HG03108 (cell line): Measurements from ENCODE around the gene ARSI.

ENCODE experiments used
- ATAC-seq: cut with Tn5 transposase; IDR thresholded peaks from one replicate; pipeline ENCODE4 v1.9.1; 2021; ENCODE audit warnings: moderate library complexity; ENCODE audit not compliant: unreplicated experiment

The ARSI gene

DNA sequence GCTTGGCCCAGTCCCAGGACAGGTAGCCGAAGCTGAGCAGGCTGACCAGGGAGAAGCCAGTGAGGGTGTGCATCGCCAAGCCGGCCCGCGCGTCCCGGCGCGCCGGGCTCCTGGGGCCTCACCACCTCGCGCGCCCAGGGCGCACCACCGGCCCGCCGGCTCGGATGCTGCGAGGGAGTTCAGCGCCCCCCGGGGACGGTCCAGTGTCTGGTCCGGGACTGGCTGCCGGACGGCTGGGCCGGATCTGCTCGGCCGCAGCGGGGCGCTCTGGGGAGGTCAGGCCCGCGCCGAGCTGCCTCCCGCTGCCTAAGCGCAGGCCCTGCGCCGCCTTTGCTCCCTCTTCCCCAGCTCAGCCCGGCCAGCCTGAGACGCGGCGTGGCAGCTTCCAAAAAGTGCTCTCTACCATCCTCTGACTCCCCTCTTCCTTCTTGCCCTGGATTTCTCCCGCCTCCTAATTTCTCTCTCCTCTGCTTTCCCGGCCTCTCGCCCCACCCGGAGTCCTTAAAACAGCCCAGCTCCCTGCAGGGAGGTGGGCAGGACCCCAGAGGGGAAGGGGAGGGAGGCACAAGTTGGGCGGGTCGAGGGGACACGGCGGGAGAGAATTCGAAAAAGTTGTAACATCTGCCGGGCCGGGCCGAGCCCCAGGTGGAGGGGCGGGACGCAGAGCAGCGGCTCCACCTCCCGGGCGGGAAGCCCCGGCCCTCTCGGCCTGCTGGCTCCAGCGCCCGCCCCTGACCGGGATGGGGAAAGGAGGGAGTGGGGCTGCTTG lies at the start of gene ARSI:
TSS of gene ARSI (minus strand) at position 605 of the 769 bp plus-strand sequence. CDS start at position 73, 532 bp downstream.
- ATAC-seq, result no peak

- ATAC-seq, result peak; percentile 89
Observed at GRCh38 chr5:150350524-150351344, 48.0 kb upstream of the ARSI start.

DNA sequence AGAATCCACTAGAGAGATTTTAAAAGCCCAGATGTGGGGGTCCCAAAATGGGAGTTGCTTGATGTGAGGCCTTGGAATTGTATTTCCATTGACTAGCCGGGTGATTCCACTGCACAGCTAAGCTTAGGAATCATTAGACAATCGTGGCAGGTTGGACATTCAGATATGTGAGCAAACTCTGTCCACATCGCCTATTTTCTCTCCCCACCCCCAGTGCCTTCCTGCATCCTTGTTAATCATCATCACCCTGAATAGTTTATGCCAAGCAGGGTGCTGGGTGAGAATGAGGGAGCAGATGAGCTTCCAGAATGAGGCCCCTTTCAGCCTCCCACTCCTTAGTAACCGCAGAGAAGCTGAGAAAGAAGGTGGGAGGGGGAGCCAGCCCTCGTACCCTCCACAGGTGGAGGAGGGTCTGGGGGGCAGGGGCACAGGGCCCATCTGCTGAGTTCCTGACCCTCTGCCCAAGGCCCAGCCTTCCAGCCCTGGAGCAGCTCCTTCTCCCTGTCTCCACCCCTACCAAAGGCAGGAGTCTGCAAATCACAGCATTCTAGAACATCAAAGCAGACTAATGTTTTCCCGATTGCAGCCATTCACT lies 47.1 kb upstream of the ARSI start:
- no peak for ATAC-seq

- ATAC-seq, result no peak
Observed at GRCh38 chr5:150347451-150347850, 44.7 kb upstream of the ARSI start.

DNA sequence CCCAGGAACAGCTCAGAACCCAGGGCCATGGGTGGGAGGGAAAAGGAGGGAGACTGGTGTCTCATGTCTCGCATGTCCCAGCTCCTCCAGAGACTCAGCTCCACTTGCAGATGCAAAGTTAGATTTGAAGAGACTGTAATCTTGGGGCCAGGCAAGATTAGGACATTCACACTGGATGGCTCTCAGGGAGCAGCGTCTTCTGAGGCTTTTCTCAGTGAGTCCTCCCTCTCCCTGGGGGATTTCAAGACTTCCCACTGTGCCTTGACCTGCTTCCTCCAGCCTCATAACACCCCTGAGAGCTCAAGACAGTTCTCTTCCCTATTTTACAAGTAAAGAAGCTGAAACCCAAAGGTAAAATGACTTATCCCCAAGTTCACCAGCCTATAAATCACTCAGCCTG lies 44.3 kb upstream of the ARSI start:
- no peak for ATAC-seq

- ATAC-seq, result no peak
Observed at GRCh38 chr5:150346592-150346991, 43.9 kb upstream of the ARSI start.

GRCh38 chr5:150345716-150346115 lies 43.0 kb upstream of the ARSI start:
- ATAC-seq, result no peak

DNA sequence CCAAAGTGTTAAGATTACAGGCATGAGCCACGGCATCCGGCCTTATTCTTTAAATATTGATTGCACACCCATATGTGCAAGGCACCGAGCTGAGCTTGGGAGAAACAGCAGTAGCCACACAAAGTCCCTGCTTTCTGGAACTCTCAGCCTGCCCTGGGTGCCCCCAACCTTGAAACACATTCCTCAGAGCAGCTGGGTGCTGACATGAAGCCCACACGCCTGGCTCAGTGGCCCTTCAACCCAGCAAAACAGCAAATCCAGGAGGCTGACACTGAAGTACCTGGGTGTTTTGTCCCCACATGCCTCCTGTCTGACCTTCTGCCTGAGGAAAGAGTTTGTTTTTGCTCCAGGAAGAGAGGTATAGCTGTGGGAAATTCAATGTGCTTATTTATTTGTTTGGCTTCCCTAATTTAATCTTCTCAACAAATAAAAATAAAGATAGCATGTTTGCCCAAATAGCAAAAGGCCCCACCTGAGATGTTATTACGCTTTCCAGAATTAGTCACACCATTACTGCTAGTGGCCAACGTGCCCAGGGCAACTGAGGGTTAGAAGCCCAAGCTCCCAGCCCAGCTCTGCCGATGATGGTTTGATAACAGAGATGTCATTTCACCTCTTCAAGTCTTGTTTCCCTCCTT lies 41.4 kb upstream of the ARSI start:
- ATAC-seq, result no peak

DNA sequence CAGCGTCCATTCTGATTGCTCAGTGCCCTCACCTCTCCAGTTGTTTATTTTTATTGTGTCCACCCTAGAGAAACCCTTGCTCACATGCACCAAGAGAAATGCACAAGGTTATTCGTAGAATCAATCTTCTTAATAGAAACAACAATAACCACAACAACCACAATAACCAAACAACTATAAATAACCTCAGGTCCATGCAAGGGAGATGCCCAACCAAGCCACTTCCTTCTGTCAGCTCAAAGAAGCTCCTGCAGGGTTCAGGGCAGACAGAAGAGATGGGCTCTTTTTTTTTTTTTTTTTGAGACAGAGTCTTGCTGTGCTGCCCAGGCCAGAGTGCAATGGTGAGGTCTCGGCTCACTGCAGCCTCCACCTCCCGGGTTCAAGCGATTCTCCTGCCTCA lies 39.9 kb upstream of the ARSI start:
- ATAC-seq, result no peak

DNA sequence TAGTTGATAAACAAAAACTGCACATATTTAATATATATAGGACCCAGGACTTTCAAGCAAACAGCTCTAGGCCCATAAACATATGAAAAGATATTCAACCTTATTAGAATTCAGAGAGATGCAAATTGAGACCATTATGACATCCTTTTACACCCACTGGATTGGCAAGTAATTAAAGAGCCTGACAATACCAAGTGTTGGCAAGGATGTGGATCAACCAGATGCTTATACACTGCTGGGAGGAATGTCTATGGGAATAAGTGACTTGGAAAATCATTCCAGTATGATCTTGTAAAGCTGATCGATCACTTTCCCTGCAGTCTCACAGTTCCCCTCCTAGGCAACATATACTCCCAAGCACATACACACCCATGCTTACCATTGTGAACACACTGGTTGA lies 39.3 kb upstream of the ARSI start:
- ATAC-seq, result no peak

DNA sequence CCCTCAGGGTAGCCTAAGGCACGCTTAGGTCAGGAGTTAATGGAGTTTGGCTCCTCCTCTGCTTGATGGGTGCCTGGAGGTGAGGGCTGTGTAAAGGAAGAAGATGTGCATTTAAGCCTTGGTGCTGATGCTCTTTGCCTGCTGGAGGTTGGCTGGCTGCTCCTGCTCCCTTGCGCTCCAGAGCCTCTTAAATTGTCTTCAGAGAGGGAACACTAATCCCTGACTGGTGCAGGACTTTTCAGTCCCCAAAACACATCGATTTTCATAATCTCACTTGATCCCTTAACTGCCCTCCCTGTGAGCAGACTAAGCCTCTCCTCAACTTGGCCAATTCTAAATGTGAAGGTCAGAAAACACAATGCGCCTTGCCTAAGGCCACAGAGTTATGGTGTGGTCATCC lies 38.6 kb upstream of the ARSI start:
- ATAC-seq, result no peak

- ATAC-seq, result no peak
Observed at GRCh38 chr5:150340614-150341255, 38.0 kb upstream of the ARSI start.

DNA sequence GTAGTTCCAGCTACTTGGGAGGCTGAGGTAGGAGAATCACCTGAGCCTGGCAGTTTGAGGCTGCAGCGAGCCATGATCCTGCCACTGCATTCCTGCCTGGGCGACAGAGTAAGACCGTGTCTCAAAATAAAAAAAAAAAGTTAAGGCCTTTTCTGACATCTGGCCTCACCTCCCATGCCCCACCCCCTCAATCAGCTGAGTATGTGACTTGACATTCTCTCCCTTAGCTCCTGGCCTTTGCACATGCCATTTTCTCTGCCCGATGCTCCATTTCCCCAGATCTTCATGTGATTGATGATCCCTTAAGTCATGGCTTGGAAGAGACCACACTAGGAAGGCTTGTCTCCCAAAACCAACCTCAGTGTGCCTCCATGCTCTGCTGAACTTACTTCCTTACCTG lies 37.1 kb upstream of the ARSI start:
- ATAC-seq, result no peak

DNA sequence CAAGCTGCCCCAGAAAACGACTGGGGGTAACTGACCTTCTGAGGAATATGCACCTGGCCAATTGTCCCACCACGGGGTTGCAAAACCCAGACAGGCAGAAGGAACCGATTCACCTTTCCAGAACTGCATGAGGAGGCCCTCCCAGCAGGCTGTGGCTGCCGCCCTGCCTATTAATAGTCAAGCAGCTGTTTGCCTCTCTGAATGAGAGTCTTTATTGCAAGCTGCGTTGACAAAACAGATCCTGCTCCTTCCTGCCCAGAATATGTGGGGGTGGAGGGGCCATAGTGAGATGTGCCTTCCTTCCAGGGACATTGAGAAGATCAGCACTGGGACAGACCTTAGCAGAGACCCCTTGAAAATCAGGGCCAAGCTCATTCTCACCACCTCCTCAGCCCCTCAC lies 36.5 kb upstream of the ARSI start:
- ATAC-seq, result no peak

DNA sequence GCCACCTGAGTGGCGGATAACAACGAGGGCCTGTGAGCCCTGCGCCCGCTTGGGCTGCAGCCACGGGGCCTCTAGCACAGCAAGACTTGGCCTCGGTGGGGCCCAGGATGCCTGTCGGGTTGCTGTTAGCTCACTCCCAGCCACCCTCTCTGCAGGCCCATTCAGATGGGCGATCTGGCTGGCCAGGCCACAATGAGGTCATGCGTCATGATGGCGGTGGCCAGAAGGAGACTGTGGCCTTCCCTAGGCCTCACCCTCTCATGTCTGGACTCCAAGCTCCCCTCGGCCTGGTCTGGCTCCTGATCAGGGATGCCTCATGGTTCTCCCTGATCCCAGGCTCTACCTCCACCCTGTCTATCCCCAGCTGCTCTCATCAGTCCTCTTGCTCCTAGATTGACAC lies 35.8 kb upstream of the ARSI start:
- ATAC-seq, result no peak

- no peak for ATAC-seq
Observed at GRCh38 chr5:150335778-150336177, 33.1 kb upstream of the ARSI start.

- no peak for ATAC-seq
Observed at GRCh38 chr5:150333400-150333799, 30.7 kb upstream of the ARSI start.

DNA sequence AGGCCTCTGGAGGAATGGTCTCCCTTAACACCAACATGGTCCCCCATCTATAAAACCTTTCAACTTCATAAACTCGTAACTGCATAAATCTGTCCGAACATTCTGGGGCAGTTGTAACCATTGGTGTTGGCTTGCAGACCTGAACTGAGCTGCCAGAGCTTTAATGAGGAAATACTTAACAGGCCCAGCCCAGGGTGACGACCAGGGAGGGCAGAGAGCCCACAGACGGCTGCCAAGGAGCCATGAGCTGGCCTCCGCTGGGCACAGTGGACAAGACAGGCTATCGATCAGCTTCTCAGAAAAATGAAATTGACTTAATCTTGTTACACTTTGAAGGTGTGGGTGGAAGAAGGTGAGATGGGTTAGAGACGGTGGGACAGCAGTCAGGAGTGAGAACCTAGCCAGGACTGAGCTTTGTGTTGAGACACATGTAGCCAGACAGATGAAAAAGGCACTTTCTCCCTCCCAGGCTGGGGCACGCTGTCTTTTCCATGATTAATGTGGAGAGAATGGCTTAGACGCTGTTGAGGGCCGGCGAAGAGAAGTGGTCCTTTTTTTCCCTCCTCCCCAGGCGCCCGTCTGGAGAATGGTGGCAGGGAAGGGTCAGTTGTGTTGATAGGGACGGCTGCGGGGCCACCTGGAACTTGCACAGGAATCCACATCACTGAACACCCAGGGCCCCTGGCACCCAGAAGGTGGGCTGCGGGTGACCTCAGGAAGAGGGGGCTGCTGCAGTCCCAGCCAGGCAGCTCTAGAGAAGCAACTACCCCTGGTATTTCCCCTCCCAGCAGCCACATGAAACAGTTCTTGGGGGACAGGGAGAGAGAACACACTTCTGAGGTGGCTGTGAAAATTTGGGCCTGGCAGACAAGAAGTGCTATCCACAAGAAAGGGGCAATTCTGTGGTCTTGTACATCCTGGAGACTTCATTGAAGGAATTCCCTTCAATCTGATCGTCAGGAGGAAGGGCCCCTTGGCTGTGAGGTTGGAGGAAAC lies 27.5 kb upstream of the ARSI start:
- ATAC-seq, result no peak

DNA sequence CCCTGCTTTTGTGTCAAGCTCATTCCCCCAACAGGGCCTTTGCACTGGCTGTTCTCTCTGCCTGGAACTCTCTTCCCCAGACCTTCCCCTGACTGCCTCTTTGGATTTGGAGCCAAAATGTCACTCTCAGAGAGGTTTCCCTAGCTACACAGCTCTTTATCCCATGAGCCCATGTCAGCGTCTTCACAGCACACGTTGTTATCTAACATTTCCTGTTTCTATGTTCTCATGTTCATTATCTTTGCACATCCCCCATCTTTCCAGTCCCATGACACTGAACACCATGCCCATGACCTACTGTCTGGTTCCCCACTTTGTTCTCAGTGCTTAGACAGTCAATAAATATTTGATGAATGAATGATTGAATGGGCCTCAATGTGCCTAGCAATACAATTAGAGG lies 26.3 kb upstream of the ARSI start:
- ATAC-seq, result no peak

GRCh38 chr5:150328515-150328914 lies 25.8 kb upstream of the ARSI start:
- ATAC-seq, result no peak
